D721Med (cell line): ENCODE measurements around the gene IQGAP3.

Source experiments
- DNase-seq: peaks from one replicate; pipeline ENCODE4 v3.0.0; 2011; ENCODE audit warnings: low spot score; ENCODE audit not compliant: insufficient read length
- FAIRE-seq: peaks from 2 replicates; lab custom pipeline; 2011; peaks lifted over from hg19 to GRCh38; lab: Jason Lieb, UNC
- TF ChIP-seq, protein P1 (sequence below): IDR thresholded peaks from 2 replicates; pipeline ENCODE4 v1.5.1; 2012; ENCODE audit warnings: mild to moderate bottlenecking, control low read depth; ENCODE audit not compliant: insufficient read depth; ENCODE audit errors: missing control alignments

IQGAP3 gene

DNA sequence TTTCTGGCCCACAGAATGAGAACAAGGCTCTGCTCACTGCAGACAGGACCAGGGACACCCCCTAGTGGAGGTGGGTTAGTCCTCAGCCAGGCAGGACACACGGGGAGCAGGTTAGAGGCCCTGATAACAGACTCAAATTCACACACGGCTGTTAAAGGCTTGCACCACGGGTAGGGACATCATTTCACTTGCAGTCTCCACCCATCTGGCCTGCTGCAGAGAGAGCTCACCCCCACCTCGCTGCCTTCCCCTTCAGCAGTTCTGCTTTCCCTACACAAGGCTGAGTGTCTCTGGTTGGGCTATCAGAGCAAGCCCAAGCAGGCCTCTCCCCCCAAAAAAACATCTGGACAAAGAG, 92.4 kb downstream of the IQGAP3 start:
- TF ChIP-seq, protein P1, sequence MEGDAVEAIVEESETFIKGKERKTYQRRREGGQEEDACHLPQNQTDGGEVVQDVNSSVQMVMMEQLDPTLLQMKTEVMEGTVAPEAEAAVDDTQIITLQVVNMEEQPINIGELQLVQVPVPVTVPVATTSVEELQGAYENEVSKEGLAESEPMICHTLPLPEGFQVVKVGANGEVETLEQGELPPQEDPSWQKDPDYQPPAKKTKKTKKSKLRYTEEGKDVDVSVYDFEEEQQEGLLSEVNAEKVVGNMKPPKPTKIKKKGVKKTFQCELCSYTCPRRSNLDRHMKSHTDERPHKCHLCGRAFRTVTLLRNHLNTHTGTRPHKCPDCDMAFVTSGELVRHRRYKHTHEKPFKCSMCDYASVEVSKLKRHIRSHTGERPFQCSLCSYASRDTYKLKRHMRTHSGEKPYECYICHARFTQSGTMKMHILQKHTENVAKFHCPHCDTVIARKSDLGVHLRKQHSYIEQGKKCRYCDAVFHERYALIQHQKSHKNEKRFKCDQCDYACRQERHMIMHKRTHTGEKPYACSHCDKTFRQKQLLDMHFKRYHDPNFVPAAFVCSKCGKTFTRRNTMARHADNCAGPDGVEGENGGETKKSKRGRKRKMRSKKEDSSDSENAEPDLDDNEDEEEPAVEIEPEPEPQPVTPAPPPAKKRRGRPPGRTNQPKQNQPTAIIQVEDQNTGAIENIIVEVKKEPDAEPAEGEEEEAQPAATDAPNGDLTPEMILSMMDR = no peak
- DNase-seq = no peak

DNA sequence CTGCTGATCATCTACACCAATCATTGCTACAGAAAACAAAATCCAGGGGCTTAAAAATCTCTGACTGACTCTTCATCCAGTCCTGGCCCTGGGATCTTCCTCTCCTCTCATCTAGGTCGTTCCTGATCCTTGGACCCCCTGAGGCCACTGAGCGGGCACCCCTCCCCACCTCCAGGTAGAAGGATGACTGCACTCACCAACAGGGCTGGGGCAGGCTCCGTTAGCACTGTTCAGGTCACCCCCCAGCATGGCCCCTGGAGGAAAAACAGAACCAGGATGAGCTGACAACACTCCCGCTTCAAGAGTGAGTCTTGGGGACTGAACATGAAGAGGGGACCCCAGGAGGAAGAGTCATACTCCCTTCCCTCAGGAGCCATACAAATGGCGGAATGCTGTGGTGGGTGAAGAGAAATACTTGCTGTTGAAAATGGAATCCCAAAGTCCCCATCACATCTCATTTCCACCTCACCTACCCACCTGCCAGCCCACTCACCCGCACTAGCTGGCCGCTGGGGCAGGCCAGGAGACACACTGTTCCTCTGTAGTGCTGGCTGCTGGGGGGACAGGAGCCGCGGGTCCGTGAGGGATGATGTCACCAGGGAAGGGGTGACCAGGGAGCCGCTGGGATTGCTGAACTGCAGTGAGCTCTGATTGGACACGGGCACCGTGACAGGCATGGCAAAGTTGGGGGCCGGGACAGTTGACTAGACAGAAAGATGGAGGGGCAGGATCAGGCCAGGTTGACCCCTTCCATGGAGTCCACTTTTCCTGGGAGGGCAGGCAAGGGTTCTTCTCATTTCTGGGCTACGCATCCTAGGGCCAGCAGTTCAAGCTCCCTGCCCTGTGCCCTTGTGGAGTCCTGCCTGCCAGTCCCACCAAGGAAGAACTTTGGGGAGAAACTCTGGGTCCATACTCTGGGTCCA, 93.0 kb downstream of the IQGAP3 start:
- TF ChIP-seq, protein P1 = no peak
- FAIRE-seq = no peak
- no peak for DNase-seq

More for the DNA sequence above, 92.4 kb downstream of the IQGAP3 start:
- FAIRE-seq = no peak

DNA sequence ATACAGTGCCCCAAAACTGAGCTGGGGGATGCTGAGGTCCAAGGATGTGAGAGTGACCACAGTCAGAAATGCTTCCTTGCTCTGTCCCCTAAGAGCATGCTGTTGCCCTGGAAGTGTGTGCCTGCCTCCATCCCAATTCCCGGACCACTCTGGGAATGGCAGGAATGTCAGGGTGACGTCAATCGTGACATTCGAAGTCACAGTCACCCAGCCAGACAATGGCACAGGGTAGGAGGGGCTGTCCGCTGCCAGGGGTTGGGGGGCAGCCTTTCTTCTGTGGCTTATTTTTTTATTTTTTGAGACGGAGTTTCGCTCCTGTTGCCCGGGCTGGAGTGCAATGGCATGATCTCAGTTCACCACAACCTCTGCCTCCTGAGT, 94.1 kb downstream of the IQGAP3 start:
- FAIRE-seq (no peak), DNase-seq (no peak)
- TF ChIP-seq, protein P1 = no peak

DNA sequence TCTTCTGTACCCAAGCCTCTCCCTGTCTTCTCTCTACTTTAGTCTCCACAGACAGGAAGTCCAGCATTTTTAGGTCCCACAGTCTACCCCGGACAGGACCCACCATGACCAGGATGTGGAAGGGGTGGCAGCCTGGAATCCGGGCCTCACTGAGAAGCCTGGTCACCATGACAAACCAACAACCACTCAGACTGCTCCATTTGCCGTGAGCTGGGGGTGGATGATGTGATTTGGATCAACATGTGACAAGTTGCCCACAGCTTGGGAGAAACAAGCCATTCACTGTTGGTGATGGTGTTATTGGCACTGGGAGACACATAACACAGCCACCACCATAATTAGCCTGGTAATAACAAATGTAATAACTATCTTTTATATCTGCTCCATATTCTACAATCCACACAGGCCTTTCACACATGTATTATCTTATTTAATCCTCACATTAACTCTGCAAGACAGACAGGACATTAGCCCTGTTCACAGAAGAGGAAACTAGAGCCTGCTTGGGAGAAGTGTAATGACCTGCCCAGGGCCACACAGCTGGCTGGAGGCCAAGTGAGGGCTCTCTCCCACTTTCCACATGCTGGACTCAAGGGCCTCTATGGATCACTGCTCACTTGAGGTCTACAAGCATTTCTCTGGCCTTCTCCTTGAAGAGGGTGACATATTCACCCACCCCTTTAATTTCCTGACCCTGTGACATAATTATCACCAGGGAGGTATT, 94.7 kb downstream of the IQGAP3 start:
- DNase-seq (no peak), FAIRE-seq (no peak)
- TF ChIP-seq, protein P1 = no peak

DNA sequence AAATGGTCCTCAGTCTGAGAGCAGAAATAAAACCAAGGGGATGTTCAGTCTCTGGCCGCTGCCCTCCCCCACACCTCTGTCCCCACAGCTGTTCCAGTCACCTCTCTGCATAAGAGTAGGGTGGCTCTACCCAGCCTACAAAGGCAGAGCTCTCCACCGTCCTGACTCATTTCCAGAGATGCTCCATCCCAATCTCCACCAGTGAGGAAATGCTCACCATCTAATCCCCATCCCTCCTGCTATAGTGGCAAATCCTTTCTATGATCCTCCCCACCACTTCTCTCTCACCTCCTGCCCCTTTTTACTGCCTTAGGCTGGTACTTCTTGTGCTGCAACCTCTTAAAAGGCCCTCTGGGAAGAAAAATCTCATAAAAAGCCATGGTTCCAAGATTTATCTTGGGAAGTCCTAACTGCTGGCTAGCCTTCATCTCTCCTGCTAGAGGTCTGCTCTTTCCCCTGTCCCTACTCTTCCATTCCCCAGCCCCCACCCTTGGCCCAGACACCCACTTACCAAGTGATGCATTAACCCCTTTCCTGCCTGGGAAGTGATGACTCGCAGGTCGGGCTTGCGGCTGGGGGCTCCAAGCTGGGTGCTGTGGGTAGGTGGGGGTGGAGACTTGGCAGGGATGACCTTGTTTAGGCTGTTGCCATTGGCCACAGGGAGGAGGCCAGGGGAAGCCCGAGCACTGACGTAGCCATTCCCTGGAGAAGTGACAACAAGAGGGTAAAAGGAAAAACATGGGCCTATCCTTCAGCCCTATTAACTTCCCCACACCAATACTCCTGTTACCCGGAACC, 95.7 kb downstream of the IQGAP3 start:
- DNase-seq (no peak), FAIRE-seq (no peak)
- TF ChIP-seq, protein P1 = no peak

DNA sequence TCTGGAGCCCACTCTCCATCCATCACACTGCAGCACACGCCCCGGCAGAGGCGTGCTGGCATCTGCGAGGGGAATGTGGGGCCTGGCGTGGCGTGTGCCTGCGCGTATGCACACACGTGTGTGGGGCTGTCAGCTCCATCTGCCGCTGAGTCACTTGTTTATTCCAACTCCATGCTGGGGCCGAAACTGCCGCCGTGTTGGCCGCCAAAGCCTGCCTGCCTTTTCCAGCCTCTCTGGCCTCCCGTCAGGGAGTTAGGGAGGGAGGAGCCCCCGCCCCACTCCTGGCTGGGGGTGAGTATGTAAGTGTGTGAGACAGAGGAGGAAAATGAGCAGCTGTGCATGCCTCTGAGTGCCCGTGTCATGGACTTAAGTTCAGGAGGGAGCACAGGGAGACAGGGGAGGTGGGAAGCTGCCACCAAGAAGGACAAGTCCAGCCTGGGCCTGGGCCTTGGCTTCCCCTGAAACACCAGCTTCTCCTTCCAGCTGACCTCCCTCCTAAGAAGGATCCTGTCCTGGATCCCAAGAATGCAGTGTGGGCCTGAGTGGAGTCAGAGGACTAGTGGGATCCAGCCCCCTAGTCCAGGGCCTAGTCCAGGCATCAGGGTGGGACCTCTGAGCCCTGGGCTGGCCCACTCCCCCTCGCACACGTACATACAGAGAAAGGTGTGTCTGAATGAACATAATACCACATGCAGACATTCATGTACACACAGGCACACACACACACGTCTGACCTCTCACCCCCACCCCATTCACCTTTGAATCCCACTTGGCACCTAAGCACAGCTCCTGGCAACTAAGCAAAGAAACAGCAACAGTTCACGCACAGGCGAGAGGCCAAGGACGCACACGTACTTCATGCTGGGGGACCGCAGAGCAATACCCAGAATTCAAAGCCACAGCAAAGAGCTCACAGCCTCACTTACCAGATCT, 96.5 kb downstream of the IQGAP3 start:
- DNase-seq (no peak), FAIRE-seq (no peak)
- TF ChIP-seq, protein P1 = no peak
